Ovary (tissue), 3 donors: ENCODE data around the gene FHL5.

ENCODE experiments used
- EP300 ChIP-seq: sonication (generic); formaldehyde crosslinking; IDR thresholded peaks from one replicate; pipeline ENCODE4 v1.6.1; 2017; ENCODE audit warnings: antibody characterized with exemption
- POLR2A ChIP-seq: fragments of 450-650 bp; IDR thresholded peaks from one replicate; pipeline ENCODE4 v1.6.1; 2017; ENCODE audit warnings: antibody characterized with exemption, mild to moderate bottlenecking, moderate library complexity
- TF ChIP-seq, protein P1 (sequence below), 3 donors: fragments of 450-650 bp in 2 of 3; fragments of 200-600 bp in 1 of 3; IDR thresholded peaks; one replicate each; pipeline versions ENCODE4 v1.5.1 to v1.8.0; 2016 to 2022; ENCODE audit warnings: antibody characterized with exemption in 3 of 3, mild to moderate bottlenecking in 1 of 3
- donor health status: DM: no; HTN: no; CAD: no.

DNA sequence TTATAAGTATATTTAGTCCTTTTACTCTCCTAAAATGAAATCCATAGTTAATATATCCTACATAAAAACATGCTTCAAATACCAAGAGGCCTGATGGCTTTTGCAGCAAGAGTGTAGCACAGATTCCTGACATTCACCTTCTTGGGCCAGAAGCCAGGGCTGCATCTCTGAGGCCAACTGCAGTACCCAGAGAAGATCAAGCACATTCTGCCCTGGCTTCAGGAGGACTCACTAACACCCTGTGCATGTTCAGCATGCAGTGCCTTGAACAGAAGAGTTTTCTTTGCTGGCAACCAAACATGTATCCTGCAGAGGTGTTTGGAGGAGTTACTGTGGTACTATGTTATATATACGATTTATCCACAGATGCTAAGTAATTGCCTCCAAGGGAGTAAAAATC, 90.3 kb downstream of the FHL5 start:
- TF ChIP-seq, protein P1, sequence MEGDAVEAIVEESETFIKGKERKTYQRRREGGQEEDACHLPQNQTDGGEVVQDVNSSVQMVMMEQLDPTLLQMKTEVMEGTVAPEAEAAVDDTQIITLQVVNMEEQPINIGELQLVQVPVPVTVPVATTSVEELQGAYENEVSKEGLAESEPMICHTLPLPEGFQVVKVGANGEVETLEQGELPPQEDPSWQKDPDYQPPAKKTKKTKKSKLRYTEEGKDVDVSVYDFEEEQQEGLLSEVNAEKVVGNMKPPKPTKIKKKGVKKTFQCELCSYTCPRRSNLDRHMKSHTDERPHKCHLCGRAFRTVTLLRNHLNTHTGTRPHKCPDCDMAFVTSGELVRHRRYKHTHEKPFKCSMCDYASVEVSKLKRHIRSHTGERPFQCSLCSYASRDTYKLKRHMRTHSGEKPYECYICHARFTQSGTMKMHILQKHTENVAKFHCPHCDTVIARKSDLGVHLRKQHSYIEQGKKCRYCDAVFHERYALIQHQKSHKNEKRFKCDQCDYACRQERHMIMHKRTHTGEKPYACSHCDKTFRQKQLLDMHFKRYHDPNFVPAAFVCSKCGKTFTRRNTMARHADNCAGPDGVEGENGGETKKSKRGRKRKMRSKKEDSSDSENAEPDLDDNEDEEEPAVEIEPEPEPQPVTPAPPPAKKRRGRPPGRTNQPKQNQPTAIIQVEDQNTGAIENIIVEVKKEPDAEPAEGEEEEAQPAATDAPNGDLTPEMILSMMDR (IDR thresholded peaks at IDR 0.05) = no peak
- TF ChIP-seq POLR2A = no peak
- no peak for TF ChIP-seq EP300
